Measurements from ENCODE around the gene GOLGA7B. TPM values are rescaled to one million over a fixed set of nuclear protein-coding genes. Genes with fewer than 3 reads are reported as not detected.
A peak's percentile ranks its signal among the peaks of the same experiment; 100 is the strongest.
"Not testable (repeated sequence)": the region's sequence is repeated elsewhere in the genome, so short reads cannot be mapped to it uniquely, and the experiment has no call there.

GOLGA7B gene
- total RNA-seq, 1 donor from 2014 or later: 1.4 TPM

DNA sequence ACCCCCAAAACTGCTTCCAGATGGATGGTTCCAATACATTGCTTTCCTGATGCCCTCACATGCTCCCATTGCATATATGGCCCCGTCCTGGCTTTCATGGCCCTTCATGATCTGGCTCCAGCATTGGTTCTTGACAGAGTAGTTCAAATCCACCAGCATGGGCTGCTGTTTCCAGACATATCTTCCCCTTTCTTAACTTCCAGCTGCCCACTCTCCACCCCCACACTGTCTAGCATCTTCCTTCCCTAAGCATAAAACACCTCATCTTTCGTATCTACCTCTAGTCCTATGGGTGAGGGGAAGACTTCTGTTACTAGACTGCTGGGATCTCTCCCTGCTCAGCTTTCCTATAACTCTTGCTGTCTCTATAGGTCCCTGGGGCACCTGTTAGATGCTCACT is 13.2 kb upstream of the GOLGA7B start:
- ATAC-seq: no peak

DNA sequence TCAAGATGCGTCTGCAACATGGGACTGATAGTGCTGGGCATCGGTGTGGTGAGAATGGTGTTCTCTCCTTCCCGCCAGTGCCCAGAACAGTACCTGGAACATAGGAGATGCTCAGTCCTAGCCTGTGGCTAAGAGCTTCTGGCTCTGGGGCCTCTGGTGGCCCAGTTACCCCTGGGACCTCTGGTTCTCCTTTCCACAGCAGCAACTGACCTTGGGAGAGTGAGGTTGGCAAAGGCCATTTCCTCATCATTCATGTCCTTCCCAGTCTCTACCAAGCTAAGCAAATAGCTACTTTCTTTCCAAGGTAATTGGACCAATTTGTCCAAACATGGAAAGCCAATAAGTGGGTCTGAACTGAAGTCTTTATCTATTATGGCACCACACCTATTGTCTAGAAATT is 11.6 kb upstream of the GOLGA7B start:
- ATAC-seq: no peak

DNA sequence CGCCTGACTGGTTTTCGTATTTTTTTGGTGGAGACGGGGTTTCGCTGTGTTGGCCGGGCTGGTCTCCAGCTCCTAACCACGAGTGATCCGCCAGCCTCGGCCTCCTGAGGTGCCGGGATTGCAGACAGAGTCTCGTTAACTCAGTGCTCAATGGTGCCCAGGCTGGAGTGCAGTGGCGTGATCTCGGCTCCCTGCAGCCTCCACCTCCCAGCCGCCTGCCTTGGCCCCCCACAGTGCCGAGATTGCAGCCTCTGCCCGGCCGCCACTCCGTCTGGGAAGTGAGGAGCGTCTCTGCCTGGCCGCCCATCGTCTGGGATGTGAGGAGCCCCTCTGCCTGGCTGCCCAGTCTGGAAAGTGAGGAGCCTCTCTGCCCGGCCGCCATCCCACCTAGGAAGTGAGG is 8.5 kb upstream of the GOLGA7B start:
- not testable (repeated sequence) for ATAC-seq

DNA sequence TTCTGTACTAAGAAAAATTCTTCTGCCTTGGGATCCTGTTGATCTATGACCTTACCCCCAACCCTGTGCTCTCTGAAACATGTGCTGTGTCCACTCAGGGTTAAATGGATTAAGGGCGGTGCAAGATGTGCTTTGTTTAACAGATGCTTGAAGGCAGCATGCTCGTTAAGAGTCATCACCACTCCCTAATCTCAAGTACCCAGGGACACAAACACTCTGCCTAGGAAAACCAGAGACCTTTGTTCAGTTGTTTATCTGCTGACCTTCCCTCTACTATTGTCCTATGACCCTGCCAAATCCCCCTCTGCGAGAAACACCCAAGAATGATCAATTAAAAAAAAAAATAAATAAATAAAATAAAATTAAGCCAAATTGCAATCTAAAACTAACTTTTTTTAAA is 7.5 kb upstream of the GOLGA7B start:
- ATAC-seq: not testable (repeated sequence)

DNA sequence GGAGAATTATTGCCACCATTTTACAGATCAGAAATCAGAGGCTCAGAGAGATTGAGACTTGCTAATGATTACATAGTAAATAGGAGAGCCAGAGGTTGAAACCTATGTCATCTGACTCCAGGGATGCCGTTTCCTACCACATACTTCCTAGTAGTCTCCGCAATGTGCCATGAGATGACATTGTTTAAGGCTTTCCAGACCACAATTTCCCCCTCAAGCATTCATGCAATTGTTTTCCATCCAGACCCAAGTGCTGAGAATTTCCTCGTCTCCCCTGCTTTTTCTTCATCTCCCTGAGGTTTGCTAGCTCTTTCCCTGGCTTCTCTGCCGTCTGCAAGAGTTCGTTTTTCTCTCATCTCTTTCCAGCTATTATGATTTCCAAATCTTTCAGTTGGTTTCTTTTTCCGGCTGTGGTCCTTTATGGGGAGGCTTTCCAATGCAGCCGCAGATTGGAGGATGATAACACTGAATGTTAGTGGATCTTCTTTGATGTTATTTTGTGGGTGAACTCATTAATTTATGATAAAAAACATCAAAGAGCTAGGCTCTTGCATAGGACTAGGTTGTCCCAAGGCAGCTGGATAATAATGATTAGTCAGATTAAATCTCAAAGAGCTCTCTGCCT is 6.9 kb upstream of the GOLGA7B start:
- ATAC-seq: no peak

DNA sequence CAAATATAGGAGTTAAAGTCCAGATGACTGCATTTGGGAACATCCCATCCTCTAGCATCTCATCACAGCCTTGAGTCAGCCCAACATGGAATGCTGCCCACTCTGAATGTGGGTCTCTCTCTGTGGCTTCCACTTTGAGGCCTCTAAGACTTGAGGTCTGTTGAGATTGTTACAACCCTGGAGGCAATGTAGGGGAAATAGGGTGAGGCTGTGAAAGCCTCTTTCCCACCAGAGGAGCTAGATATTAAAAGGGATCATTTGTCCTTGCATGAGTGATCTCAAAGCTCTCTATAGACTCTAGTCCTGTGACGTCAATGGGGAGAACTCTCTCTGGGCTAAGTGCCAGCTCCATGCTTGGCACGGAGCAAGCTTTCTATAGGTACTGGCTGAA is 6.4 kb upstream of the GOLGA7B start:
- ATAC-seq: peak; percentile 71

DNA sequence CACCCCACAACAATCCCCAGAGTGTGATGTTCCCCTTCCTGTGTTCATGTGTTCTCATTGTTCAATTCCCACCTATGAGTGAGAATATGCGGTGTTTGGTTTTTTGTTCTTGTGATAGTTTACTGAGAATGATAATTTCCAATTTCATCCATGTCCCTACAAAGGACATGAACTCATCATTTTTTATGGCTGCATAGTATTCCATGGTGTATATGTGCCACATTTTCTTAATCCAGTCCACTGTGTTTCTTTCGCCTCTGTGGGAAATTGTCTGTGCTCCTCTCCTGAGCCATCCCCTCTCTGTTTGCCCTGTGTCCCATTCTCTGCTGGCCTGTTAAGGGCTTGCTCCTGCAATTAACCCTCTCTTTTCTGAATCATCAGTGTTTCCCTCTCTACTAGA is 5.7 kb upstream of the GOLGA7B start:
- not testable (repeated sequence) for ATAC-seq

DNA sequence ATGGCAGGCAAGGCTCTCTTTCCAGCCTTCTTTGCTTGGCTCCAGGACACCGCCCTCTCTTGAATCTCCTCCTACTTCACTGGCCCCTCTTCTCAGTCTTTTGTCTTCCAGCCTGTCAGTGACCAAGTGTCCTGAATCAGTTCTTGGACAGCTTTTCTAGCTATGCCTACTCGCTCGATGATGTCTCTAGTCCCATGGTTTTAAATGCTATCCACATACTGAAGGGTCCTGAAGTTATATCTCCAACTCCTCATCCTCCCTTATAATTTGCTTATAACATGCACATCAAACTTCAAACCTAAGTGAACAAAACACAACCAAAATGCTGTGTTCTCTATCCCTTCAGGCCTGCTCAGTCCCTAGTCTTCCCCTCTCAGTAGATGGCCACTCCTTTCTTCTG is 5.0 kb upstream of the GOLGA7B start:
- ATAC-seq: no peak

DNA sequence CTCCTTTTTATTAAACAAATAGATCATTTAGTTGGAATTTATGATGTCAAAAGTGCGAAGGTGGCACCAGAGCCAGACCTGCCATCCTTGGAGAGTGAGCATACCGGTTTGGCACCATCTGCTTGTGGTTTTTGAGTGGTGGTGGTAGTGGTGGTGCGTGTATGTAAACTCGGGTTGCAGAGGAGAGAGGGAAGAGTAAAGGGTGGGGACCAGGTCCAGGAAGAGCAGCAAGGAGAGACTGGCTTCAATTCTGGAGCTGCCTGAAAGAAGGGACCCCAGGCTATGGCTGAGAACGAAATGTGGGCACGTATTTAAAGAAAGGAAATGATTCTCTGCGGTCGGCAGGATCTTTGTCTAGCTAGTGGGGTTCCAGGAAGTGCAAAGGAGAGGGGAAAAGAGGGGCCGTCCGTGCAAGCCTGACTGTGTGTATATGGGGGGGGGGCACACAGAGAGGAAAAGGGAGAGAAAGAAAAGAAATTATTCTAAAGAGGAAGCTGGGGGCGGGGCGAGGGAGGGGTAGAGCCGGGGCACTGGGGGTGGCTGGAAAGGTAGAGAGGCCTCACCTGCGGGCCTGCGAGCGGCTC is 448 bp upstream of the GOLGA7B start:
- ATAC-seq: peak; percentile 66

DNA sequence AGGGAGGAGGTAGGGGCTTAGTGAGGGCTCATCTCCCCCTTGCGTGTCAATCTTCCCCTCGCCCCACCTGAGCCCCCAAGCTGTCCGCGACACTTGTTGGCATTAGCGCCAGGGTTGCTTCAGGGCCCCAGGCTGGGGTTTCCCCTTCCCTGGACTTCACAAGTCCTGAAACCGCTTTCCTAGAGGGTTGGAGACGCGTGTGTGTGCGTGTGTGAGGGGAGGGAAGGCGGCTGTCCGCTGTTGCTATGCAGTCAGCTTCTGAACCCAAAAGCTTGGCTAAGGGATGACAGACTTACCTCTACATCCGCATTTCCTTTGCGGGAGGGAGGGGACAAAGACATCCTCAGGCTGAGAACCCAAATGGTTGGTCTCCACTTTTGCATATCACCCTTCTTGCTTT is 803 bp downstream of the GOLGA7B start:
- ATAC-seq: no peak

DNA sequence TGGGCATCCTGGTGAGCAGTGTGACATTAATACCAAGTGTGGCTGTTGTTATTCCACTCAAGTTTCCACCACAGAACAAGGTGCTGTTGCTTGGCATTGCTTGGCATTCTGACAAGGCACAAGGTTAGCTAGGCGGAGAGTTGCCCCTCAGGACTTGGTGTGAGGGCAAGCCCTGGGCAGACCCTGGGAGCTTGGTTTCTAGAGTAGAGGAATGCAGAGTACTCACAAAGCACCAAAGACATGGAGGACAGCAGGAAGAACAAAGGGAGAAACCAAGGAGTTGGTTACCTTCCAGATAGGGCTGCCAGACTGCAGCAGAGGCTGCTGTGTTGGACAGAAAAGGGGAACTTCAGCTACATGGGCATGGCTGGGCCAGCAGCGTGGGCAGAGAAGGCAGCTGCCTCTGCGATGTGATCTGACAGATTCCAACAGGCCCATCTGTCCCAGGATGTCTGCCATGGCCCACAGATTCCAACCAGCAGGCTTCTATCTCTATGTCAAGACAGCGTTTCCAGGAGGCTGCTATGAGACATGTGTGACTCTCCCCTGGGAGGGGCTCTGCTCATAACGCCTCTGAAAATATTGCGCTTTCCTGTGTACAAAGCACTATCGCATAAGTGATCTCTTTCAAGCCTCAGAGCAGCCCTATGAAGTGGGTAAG is 1.8 kb downstream of the GOLGA7B start:
- ATAC-seq: peak; percentile 41

DNA sequence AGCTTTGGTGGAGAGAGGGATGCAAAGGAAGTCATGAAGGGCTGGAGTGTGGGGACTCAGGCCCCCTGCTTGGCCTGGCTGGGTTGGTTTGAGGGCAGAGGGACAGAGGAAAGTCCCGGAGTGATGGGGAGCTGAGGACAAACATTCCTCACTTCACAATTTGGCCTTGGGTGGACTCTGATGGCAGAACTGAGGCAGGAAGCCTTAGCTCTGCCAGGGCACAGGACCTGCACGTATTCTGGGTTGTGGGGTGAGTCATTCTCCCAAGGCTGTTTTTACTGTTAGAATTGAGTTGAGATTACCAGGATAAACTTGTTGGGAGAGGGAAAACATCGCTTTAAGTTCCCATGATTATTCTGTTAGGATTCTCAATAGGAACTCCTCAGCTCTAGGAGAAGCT is 2.6 kb downstream of the GOLGA7B start:
- no peak for ATAC-seq

DNA sequence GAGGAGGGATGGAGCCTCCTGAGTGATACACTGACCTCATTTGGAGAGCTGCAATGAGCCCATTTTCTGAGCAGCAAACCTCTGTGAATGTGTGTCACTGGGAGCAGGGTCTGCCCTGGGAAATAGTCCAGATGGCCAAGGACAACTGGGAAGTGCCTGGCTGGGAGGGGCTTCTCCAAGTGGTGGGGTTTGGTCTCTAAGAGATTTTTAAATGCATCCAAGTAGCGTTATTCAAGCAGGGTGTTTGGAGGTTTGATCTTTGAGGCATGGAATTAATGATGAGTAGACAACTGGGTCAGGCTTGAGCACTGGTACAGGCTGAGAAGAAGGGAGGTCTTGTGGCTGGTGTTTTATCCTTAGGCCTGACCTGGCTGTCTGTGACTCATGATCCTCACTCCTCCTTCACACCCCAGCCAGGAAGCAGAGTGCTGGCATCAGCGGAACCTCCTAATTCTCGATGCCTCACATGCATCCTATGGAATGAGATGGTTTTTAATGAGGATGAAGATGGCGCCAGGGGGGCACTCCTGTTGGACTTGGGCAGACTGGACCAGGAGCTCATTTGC is 3.3 kb downstream of the GOLGA7B start:
- ATAC-seq: peak; percentile 30

DNA sequence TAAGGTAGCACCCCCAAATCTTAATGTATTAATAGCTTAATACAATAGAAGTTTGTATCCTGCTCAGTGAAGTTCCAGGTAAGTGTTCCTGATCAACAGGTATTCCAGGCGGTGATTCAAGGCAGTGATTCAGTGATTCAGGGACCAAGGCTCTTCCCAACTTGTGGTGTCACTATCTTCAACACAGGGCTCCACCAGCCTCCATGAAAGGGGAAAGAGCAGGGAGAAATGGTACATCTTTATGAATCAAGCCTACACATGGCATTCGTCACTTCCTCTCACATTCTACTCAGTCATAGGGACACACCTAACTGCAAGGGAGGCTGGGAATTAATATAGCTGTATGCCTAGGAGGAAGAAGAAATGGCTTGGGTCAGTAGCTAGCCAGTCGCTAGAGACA is 5.1 kb downstream of the GOLGA7B start:
- ATAC-seq: peak; percentile 73

DNA sequence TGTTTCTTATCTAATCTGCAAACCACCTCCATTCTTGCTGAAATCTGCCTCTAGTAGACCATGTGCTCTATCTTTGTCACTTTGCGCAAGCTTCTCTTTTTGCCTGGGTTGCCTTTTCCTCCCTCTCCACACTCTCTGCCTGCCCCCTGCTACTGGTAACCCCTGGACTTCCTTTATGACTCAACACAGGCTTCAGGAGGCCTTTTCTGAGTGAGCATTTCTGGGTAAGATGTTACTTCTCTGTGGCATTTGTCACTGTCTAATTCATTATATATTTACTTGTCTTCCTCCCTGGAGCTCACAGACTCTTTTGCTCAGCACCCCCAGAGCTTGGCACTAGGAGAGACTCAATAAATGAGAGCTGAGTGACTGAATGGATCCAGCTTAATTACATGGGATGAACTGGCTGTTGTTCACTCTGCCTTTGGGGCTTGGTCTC is 8.4 kb downstream of the GOLGA7B start:
- ATAC-seq: no peak

DNA sequence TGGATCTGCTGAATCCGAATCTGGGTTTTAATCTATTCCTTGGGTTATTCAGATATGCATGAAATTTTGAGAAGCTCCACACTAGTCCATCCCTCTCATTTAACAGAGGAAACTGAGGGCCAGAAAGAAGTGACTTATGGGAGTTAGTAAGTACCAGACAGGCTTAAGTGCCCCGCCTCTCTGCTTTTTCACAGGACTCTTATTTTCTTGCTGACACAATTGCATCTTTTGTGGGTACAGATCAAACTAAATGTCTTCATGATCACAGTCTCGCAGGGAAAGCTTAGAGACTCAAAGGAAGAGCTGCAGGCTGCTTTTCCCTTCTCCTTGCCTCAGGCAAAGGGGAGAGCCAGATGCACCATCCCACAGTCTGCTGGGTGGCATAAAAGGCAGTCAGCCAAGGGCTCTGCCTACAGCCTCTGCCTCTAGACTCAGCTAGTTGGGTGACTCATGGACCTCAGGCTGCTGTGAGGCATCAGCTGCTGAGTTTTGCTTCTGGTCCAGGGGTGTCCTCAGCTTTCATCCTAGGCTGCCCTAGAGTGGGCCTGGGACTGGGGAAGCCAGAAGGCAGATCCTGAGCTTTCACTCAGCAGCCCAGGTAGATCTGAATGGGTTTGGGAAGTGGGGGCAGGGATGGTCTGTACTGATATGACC is 11.6 kb downstream of the GOLGA7B start:
- peak; percentile 85 for ATAC-seq

DNA sequence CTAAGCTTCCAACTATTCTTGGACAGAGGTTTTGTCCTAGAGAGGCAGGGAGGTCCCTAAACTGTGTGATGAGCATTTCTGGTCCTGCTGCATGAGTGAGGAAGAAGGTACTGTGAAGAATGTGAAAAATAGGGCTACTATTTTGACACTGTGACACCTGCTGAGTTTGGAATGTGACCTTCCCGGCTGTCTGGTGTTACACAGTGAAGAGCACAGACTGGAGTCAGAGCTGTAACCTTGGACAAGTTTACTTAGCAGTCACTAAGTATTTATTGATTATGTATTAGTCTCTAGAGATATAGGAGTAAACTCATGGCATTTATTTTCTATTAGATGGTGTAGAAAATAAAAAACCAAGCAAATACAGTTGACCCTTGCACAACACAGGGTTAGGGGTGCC is 12.3 kb downstream of the GOLGA7B start:
- no peak for ATAC-seq

DNA sequence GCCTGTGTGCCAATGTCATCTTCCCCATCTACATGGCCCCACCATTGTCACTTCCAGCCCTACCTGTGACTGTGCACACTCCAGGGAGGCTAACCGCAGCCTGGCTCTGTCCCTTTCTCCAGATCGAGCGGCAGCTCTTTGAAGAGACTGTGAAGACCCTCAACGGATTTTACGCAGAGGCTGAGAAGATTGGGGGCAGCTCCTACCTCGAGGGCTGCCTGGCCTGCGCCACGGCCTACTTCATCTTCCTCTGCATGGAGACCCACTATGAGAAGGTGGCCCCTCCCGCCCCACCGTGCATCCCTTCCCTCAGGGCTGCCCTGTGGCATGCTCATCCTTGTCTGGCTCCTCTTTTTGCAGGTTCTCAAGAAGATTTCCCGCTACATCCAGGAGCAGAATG is 14.2 kb downstream of the GOLGA7B start:
- ATAC-seq: no peak

DNA sequence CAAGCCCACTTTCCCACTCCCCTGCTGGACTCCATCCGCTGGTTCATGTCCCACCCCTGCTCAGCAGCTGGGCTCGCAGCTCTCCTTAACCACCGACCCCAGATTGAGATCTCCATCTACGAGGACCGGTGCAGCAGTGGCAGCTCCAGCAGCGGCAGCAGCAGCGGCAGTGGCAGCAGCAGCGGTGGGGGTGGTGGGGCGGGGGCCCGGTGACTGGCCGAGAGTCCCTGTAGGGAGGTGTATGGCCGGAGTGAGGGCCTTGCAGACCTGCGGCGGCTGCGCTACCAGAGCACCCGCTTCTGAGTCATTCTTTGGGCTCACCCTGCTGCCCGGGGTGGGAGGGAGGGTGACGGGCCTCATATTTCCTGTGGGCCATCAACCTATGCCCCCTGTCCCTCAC is 15.8 kb downstream of the GOLGA7B start:
- ATAC-seq: no peak

DNA sequence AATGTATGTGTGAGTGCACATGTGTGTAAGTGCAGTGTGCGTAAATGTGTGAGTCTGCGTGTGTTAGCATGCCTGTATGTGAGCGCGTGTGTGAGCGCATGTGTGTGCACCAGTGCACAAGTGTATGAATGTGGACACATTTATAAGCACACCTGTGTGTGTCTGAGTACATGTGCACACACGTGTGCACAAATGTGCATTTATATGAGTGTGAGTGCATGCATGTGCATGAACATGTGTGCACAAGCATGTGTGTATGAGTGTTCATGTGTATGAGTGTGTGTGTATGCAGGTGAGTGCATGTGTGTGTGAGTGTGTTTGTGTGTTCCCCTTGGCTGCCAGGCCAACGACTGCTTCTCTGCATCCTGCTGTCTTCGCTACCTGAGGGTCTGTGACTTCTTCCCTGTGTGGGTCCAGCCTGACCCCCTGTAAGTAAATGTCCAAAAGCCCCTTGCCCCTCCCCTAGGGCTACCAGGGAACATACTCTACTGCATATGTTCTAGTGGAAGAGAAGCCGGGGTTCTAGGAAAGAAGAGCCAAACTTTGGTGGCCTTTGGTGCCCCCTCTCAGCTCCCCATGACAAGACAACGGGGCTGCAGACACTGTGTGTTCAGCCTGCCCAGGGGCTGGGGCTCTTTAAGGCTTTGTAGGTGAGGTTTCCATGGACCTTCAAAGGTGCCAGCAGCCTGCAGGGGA is 17.0 kb downstream of the GOLGA7B start:
- ATAC-seq: no peak

DNA sequence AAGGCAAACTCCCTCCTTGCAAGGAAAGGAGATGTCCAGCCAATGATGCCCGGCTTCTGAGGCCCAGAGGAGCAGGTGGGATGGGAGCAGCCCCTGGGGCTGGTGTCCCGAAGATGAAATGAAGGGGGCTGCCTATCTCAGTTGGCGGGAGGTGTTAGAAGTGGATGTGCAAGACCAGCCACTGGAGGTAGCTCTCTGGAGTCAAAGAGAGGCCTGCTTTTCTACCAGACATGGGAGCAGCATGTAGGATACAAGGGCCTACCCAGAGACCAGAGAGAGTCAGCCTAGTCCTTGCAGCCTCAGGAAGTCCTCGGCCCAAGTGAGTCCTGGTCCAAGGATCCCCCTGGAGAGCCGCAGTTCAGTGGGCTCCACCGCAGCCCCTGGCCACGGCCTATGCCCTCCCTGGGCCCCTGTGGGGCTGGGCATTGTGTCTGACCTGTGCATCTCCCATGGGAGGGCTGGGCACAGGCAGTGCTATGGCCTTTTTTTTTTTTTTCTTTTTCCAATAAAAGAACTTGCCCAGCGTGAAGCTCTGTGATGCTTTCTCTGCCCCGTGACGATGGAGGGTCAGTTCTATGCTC is 17.7 kb downstream of the GOLGA7B start:
- no peak for ATAC-seq

DNA sequence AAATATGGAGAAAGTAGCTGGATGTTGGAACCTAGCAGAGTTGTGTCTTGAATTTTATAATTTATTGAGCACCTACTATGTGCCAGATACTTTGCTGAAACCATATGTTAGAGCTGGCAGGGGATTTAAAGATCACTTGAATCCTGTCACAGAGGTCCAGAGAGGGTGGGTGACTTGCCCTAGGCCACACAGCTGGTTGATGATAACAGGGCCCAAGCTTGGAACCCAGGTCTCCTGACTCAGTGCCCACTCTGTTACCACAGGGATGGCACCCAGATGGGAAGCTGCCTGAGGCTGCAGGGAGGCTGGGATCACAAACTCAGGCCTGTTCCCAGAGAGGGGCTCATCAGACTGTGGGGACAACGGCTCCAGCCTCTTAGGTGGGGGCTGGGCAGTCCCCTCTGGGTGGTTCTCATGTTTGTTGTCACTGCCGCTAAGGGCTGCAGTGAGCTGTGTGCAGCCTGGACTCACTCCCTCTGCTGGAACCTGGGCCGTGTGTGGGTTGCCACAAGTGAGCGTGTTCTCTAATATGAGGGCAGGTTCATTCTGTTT is 18.6 kb downstream of the GOLGA7B start:
- no peak for ATAC-seq

Data from esophagus mucosa (tissue), 1 donor.